Neural cell (in vitro differentiated cells): ENCODE data around the gene RAI1.
"Not testable (repeated sequence)": the region's sequence is repeated elsewhere in the genome, so short reads cannot be mapped to it uniquely, and the experiment has no call there.

Experiments
- CTCF ChIP-seq: fragments of 450-650 bp; IDR thresholded peaks from 2 replicates; pipeline ENCODE4 v1.5.1; 2014; ENCODE audit warnings: antibody characterized with exemption, mild to moderate bottlenecking, moderate library complexity; ENCODE audit not compliant: poor library complexity, severe bottlenecking
- EP300 ChIP-seq: fragments of 450-650 bp; conservative IDR thresholded peaks from 2 replicates; pipeline ENCODE4 v1.6.1; 2014; ENCODE audit warnings: antibody characterized with exemption, mild to moderate bottlenecking, moderate library complexity; ENCODE audit not compliant: poor library complexity, severe bottlenecking
- EZH2 ChIP-seq: fragments of 200-600, 300-800 bp; shearing (Covaris generic), sonication (generic); IDR thresholded peaks from 2 replicates; pipeline ENCODE4 v1.6.1; 2014; ENCODE audit warnings: antibody characterized with exemption, low read length, borderline replicate concordance, mild to moderate bottlenecking; ENCODE audit not compliant: insufficient read depth, poor library complexity, severe bottlenecking
- POLR2AphosphoS5 ChIP-seq: IDR thresholded peaks from 2 replicates; pipeline ENCODE4 v1.6.1; 2012
- RAD21 ChIP-seq: fragments of 450-650 bp; conservative IDR thresholded peaks from 2 replicates; pipeline ENCODE4 v1.6.1; 2014; ENCODE audit warnings: antibody characterized with exemption, mild to moderate bottlenecking, moderate library complexity
- REST ChIP-seq: IDR thresholded peaks from 2 replicates; pipeline ENCODE4 v1.6.1; 2012; ENCODE audit warnings: borderline replicate concordance
- SMC3 ChIP-seq: fragments of 450-650 bp; conservative IDR thresholded peaks from 2 replicates; pipeline ENCODE4 v1.6.1; 2014; ENCODE audit warnings: antibody characterized with exemption, mild to moderate bottlenecking, moderate library complexity; ENCODE audit not compliant: poor library complexity

- not testable (repeated sequence) for TF ChIP-seq CTCF, POLR2AphosphoS5, RAD21, EP300, EZH2, REST, SMC3
These were observed 48.6 kb upstream of the RAI1 start for GRCh38 chr17:17632690-17633089.
